Uterus (tissue), 2 donors: ENCODE results near the gene PLCH2.

Experiments
- CTCF ChIP-seq, 4 experiments: fragments of 200-600 bp in 2 of 4; fragments of 450-650 bp in 2 of 4; sonication (generic) in 2 of 4; IDR thresholded peaks; one replicate each; pipeline ENCODE4 v1.5.1; 2016 to 2019; ENCODE audit warnings: antibody characterized with exemption in 4 of 4, mild to moderate bottlenecking in 2 of 4, moderate library complexity in 1 of 4
- POLR2A ChIP-seq, 2 donors: fragments of 450-650 bp; IDR thresholded peaks; one replicate each; pipeline ENCODE4 v1.6.1; 2016; ENCODE audit warnings: antibody characterized with exemption in 2 of 2, mild to moderate bottlenecking in 1 of 2, moderate library complexity in 1 of 2

- TF ChIP-seq CTCF (IDR thresholded peaks at IDR 0.05) (no peak), POLR2A (IDR thresholded peaks at IDR 0.05) (no peak)
Observed at GRCh38 chr1:2447276-2448097, 28.6 kb upstream of the PLCH2 start.
